CD4-positive, alpha-beta T cell treated with Interleukin-15 for 1 hour (primary cell): ENCODE measurements around the gene BSG.
A peak's percentile ranks its signal among the peaks of the same experiment; 100 is the strongest.

Source experiments
- DNase-seq: peaks from one replicate; pipeline ENCODE4 v3.0.0-alpha.2; 2020

The BSG gene

DNA sequence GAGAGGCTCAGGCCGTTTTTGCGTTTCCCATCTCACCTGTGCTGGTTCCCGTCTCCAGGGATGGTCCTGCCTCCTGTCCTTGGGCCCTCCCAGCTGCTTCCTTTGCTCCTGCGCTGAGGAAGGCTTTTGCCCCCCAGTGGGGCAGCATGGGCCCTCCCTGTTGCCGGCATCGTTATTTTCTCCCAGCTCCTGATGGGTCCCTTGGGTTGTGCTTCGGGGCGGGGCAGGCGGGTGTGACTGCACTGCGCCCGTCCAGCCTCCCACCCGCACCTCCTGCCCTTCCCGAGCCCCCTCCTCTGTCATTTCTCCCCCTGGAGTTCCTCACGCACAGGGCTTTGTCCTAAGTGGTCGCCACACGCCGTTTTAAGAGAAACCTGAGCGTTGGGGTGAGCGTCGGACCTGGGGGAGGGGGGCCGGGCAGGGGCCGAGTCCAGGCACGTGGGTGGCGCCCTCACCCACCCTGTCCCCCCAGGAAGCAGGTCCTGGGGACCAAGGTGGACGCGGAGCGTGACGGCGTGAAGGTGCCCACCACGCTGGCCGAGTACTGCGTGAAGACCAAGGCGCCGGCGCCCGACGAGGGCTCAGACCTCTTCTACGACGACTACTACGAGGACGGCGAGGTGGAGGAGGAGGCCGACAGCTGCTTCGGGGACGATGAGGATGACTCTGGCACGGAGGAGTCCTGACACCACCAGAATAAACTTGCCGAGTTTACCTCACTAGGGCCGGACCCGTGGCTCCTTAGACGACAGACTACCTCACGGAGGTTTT is 31.3 kb upstream of the BSG start:
- no peak for DNase-seq

DNA sequence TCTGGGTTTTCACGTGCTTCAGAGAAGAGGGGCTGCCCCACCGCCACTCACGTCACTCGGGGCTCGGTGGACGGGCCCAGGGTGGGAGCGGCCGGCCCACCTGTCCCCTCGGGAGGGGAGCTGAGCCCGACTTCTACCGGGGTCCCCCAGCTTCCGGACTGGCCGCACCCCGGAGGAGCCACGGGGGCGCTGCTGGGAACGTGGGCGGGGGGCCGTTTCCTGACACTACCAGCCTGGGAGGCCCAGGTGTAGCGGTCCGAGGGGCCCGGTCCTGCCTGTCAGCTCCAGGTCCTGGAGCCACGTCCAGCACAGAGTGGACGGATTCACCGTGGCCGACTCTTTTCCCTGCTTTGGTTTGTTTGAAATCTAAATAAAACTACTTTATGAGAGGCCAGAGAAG is 30.7 kb upstream of the BSG start:
- no peak for DNase-seq

DNA sequence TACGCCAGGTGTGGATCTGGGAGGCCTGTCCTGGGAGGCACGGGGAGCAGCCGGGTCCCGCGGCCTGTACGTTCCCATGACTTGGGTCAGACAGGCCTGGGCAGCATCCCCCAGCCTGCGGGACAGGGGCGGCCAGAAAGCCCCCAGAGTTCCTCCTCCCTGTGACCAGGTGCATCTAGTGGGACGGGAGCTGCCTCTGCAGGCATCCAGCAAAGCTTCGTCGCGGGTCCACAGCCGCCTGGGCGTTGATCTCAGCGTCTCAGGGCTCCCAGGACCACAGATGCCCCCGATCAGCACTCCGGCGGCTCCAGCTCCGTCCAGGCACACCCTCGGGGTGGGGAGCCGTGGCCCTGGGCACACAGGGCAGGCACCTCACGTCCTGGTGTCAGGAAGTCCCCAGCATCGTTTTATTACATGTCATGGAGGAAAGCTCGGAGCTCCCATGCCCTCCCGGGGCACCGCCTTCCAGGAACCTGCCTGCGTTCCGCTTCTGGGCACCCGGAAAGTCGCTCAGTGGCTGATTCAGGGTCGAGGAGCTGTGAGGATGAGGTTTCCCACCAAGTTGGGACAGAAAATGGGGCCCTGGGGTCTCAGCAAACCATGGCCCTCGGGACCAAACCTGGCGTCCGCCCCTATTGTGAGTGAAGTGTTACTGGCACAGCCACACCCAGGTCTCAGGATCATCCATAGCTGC is 30.1 kb upstream of the BSG start:
- no peak for DNase-seq

DNA sequence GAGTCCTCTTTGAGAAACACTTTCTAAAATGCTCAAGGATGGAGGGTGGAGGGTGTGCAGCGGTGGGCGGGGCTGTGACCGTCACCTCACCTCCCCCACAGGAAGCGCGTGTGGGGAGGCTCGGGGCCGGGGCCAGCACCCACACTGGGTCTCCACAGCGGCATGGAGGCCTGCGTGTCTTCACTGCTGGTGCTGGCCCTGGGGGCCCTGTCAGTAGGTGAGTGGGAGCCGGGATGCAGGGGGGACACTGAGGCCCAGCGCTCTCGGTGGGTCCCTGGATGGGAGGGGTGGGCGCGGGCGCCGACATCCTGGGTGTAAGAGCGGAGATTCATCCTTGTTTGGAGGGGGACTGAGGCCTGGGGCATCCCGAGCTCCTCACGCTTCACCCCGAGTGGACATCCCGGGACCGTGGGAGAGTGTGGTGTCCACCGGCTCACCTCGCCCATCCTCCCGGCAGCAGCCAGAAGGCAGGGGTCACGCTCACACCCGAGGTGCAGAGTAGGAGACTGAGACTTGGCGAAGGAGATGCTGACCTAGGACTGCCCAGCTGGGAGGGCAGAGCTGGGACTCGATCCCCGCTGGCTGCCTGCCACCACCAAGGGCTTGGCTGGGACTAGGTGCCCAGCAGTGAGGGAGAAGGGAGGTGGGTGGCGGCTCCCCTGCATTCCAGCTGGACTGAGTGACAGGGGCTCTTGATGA is 28.3 kb upstream of the BSG start, which contains the start of gene GZMM:
TSS of gene GZMM (plus strand) at position 144 of the 699 bp plus-strand sequence. CDS start at position 163, 19 bp downstream.
- peak; percentile 87 for DNase-seq

DNA sequence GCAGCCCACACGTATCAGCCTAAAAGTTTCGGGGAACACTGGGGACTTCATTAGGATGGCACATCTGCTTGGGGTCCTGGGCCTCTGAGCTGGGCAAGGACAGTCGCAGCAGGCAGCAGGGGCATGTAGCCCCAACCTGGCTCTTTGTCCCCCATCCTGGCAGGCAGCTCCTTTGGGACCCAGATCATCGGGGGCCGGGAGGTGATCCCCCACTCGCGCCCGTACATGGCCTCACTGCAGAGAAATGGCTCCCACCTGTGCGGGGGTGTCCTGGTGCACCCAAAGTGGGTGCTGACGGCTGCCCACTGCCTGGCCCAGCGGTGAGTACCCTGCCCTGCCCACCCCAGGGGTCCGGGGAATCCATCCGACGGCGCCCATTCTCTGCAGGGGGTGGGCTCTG is 25.3 kb upstream of the BSG start:
- no peak for DNase-seq

DNA sequence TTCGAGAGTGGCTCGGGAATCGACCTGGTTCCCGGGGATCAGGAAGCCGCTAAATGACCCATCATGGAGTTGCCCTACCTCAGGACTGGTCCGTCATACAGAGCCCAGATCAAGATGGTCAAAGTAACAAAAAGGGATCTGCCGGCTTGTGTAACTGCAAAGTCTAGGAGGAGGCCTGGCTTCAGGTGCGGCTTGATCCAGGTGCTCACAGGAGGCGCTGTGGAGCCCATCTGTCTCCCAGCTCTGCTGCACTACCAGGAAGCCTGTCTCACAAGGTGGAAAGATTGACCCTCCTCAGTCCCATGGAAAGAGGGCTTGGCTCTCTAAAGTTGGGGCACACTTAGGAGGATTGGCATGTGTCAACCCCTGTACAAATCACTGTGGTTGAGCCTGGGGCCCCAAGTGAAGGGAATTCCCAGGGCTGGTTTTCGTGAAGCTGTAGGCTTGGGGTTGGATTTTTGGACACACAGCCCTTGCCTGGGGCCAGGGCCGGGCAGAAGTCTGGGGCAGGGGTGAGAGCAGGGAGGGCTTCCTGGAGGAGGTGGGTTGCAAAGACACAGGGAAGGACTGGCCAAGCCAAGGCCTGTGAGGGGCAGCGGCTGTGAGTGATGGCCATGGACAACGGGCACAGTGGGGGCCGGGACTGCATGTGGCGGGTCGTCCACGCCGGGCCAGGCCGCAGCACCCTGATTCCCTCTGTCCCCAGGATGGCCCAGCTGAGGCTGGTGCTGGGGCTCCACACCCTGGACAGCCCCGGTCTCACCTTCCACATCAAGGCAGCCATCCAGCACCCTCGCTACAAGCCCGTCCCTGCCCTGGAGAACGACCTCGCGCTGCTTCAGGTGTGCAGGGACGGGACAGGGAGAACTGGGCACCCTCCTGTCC is 24.3 kb upstream of the BSG start:
- DNase-seq, result no peak

DNA sequence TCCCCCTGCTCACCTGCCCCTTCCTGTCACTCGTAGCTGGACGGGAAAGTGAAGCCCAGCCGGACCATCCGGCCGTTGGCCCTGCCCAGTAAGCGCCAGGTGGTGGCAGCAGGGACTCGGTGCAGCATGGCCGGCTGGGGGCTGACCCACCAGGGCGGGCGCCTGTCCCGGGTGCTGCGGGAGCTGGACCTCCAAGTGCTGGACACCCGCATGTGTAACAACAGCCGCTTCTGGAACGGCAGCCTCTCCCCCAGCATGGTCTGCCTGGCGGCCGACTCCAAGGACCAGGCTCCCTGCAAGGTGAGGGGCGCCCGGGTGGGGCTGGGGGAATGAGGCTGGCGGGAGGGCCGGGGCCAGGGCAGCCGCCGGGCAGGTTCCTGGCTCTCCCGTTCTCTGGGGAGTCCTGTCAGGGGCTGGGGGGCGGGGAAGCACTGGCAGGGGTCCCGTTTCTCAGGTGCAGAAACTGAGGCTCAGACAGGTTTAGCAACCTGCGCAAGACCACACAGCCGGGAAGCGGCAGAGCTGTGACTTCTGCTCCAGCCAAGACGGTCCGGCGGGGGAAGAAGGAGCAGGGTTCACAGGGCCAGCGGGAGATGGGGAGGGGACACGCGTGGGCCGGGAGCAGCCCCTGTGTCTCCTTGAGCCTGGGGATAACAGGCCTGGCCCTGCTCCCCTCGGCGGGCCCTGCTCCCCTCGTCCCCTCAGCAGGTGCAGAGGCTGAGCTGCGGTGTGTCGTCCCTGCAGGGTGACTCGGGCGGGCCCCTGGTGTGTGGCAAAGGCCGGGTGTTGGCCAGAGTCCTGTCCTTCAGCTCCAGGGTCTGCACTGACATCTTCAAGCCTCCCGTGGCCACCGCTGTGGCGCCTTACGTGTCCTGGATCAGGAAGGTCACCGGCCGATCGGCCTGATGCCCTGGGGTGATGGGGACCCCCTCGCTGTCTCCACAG is 23.2 kb upstream of the BSG start:
- no peak for DNase-seq

DNA sequence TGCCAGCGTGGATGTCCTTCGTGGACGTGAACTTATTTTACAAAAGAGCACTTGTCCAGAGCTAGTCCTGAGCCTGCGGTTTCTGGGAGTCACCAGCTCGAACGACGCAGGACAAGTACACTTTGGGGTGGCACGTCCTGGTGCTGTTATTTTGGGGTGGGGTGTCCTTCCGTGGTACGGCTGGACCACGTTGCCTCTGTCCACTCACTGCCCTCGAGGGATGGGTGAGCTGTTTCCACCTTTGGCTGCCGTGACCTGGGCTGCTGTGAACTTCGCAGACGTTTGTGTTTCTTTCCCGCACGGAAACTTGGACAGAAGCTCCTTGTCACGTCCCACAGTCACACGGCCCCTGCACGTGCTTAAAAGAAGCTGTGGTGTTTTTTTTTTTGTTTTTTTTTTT is 17.6 kb upstream of the BSG start:
- DNase-seq, result no peak

DNA sequence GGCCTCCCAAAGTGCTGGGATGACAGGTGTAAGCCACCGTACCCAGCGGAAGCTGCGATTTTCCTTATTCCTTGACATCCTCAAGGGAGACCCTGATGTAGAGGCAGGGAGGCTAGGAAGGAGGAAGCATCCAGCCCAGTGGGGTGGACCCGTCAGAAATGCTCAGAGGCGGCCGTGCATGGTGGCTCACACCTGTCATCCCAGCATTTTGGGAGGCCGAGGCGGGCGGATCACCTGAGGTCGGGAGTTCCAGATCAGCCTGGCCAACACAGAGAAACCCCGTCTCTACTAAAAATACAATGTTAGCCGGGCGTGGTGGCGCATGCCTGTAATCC is 17.0 kb upstream of the BSG start:
- DNase-seq, result no peak

DNA sequence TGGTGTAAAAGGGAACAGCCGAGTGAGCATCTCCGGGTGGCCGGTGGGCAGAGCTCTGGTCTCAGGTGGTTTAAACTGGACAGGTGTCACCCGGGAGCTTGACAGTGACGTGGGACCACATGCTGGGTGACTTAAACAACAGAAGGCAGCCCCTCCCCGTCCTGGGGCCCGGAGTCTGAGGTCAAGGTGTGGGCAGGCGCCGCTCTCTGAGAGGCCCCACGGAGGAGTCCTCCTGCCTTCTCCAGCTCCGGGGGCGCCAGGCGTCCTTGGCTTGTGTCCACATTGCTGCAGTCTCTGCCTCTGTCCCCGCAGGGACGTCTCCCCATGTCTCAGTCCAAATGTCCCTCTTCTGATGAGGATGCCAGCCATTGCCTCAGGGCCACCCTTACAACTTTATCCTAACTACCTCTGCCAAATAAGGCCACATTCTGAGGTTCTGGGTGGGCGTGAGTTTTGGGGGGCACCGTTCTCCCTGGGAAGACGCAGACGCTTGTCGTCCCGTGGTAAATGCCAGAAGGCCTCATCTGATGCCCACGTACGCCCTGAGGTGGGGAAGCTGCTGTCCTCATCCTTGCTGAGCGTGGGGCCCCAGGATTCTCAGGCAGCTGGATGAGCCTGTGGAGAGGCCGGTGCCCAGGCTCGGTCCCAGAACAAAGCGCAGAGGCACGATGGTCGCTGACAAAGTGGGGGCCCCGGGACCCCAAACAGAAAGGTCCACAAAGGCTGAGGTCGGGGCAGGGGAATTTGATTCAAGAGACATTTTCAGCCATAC is 15.6 kb upstream of the BSG start:
- DNase-seq, result no peak

DNA sequence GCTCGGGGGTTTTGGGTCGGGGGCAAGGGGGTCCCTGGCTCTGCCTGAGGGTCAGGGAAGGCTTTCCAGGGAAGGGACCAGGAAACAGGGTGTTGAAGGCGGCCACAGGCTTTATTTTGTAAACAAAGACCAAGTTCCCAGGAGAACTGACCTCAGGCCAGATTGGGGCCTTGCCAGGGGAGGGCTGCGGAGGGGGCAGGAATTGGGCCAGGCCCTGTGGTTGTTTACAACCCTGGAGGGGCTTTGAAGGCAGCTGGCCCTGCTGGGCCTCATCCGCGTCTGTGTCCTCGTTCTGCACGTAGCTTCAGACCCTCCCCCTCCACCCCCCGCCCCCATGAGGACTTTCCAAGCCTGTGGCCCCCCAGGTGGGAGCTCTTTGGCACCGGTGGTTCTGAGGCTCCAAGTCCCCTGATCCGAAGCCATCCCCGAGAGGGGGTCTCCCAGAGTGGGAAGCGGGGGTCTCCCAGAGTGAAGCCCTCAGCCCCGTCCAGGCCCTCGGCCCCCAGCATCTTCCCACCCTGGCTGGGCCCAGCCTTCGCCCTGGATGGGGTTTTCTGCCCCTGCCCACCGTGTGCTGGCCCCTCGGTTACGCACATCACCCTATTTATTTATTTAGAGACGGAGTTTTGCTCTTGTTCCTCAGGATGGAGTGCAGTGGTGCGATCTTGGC is 13.5 kb upstream of the BSG start:
- DNase-seq, result no peak

DNA sequence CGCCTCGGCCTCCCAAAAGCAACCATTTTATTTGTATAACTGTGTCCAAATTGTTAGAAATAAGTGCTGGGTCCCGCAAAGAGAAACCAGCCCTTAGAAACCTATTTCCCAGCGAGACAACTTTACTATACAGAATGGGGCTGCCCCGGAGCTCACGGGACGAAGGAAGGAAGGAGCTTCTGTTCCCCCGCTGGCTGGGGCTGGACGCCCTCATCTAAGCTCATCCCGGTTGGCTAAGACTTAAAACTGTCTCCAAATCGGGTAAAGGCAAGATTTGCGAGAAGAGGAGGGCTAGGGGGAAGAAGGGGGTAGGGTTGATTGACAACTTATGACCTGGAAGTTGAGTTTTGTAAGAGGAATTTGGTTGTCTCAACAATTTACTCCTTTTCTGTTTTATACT is 12.3 kb upstream of the BSG start:
- no peak for DNase-seq

DNA sequence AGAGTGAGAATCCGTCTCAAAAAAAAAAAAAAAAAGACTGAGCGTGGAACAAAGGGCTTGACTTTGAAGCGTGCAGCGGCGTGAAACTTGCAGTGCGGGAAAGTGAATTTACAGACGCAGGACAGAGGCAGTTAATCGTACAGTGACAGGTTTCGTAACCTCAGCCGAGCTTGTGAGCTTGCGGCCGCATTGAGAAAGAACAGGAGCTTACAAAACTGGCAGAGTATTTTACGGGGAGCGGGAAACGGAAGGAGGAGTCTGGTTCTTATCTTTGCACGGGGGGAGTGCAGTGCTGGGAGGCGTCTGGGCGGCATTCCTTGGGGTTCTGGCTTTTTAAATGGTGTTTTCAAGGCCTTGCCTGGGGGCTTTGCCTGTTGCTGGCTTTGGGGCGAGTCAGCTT is 6.0 kb upstream of the BSG start:
- peak; percentile 47 for DNase-seq

DNA sequence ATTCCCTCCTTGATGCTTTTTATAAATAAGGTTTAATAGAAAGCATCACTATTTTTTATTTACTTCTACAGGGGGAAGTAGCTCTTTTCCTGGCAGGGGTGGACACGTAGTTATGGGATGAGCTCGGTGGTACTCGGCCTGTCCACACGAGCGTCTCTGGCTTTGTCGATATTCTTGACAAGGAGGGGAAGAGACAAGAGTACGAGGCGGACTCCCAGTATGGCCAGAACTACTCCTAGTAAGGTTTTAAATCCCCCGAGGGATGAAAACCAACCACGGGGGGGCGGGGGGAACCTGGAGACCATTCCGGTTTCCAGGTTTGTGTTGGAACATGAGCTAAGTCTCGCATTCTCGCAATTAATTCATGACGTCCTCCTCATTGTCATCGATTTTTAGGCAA is 5.6 kb upstream of the BSG start:
- no peak for DNase-seq

DNA sequence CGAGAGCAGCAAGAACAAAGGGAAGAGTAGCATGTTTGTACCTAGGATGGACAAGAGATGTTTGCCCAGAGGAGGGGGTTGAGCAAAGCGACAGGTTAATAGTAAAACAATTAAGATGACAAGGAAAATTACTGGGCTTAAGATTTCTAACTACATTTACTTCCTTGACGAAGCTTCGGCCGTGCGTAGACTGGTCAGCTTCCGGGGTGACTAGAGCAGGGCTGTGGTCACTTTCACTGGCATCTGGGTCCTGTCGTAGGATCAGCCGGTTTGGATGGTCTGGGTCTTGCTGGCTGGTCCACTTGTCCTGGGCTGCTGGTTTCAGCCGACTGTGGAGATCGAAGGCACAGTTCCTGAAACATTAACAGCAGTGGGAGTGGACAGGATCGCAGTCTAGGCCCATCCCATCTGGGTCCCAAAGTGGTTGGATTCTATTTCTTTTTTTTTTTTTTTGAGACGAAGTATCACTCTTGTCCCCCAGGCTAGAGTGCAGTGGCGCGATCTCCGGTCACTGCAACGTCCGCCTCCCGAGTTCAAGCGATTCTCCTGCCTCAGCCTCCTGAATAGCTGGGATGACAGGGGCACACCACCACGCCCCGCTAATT is 5.0 kb upstream of the BSG start:
- no peak for DNase-seq

DNA sequence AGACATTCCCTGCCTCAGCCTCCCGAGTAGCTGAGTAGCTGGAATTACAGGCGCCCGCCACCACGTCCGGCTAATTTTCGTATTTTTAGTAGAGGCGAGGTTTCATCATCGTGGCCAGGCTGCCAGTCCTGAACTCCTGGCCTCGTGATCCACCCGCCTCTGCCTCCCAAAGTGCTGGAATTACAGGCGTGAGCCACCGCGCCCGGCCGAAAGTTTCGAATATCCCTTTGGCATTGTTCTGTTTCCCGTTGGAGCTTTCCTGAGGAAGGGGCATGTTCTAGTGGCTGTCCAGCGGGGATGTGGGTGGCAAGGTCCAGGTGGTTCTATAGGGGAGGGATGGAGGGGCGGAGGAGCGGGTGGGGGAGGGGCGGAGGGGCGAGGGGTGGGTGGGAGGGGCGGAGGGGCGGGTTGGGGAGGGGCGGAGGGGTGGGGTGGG is 2.1 kb upstream of the BSG start:
- no peak for DNase-seq

DNA sequence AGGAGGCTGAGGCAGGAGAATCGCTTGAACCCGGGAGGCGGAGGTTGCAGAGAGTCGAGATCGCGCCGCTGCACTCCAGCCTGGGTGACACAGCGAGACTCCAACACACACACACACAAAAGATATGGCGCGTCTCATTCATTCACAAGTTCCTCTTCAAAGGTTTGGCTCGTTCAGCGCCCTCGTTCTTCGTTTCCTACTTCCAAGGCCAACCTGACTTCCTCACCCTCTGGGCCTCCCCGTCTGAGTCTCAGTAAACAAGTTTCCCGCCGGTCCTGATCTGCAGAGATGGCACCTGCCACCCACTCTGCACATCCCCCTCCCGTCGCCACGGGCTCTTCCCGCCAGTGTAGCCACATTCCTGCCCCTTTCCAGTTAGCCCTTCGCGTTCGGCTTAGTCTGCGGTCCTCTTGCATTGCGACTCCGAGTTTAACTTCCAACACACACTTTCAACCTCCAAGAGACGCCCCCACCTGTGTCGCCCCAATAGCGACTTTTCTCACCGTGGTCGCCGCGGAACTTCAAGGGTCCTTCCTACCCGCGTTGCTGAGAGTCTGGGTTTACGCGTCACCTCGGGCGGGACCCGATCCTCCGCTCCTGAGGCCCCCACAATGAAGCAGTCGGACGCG is 1.3 kb upstream of the BSG start:
- DNase-seq, result peak; percentile 64

DNA sequence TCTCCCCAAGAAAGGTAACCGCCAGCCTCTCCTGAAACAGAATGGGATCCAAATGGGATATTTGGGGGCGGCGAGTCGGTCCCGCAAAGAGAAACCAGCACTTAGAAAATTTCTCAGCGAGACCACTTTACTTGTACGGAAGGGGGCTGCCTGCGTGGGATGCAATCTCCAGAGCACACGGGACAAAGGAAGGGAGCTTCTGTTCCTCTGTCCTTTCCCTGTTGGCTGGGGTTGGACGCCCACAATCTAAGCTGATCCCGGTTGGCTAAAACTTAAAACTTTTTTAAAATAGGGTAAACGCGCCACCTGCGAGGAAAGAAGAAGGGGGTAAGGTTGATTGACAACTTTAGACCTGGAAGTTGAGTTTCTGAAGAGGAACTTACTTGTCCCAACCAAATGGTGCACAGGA is 826 bp upstream of the BSG start:
- DNase-seq, result no peak

DNA sequence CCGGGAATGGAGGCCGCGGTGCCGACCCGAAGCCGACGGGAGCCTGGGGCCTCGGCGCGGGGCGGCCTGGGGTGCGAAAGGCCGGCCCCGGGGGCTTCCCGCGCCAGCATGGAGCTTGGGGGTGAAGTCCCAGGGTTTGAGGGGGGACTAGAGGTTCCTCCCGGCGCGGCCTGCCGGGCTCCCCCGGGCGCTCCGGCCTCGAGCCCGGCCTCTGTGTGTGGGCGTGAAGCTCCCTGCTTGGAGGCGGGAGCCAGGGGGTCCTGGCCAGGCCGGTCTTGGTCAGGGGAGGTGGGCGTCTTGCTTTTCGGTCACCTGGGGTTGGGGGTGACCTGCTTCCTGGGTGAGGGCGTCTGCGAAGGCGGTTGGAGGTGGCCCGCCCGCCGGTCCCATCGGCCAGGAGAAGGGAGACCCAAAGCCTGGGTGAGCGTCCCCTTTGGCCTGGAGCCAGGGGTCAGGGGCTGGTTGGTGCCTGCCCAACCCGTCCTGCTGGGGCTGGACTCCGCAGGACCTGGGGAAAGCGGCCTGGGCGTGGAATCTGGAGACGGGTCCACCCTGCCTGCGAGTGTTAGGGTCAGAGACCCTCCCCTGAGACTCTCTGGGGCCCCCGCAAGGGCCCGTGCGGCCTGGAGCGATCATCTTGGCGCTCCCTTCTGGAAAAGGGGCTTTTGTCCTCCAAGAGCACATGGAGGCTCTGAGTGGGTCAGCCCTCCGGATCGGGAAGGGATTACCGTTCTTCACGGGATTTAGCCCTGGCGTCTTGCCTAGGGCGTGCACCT is 535 bp downstream of the BSG start:
- no peak for DNase-seq
